ENCODE data around the gene CFL2.
A peak's percentile ranks its signal among the peaks of the same experiment; 100 is the strongest.

The CFL2 gene

DNA sequence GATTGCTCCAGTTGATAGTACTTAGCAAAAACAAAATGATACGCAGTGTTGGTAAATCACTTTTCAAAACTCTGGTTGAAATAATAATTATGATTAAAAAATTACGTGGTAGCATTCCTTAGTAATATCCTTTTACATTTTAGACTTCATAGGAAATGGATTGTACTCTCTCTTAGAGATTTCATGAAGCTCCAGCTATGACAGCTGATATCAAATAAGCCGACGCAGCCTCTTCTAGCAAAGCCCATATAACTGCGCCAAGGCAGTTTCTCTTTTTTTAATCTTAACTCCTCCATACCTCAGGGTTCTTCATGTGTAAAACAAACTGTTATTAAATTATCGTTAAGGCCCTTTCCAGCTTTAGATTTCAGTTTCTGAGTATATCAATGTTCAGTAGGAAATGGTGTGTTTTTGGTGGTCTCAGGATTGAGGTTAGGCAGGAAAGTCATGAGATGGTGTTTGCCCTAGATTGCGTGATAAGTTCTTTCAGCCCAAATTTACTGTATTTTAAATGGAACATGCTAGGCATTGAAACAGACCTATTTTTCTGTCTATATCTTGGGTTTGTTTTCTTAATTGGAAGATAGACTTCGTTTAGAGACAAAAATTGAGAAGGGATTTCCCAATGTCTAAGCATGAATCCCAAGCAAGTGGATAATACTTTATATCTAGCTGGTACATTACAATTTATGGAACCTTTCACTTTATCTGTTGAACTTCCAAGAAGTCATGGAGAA, 902 bp upstream of the CFL2 start:
- ATAC-seq (ENCODE audit: low read depth) (no peak), DNase-seq (ENCODE audit: low spot score) (no peak)
- Histone ChIP-seq H3K4me3 (ENCODE audit: severe bottlenecking) (peak overlapping the region; percentile 78), H3K27ac (ENCODE audit: poor library complexity, severe bottlenecking) (peak overlapping the region; percentile 81), H3K9me3 (ENCODE audit: severe bottlenecking) (no peaks in the 10 kb centered on the region), H3K27me3 (ENCODE audit: insufficient read depth, poor library complexity, severe bottlenecking) (no peaks in the 10 kb centered on the region), H3K36me3 (ENCODE audit: low read depth) (peaks cover 30% of the 10 kb centered on the region), H3K4me1 (ENCODE audit: insufficient read depth, poor library complexity, severe bottlenecking) (peaks cover 33% of the 10 kb centered on the region)
- no peak for TF ChIP-seq CTCF (IDR thresholded peaks at IDR 0.05; ENCODE audit: poor library complexity, severe bottlenecking)

DNA sequence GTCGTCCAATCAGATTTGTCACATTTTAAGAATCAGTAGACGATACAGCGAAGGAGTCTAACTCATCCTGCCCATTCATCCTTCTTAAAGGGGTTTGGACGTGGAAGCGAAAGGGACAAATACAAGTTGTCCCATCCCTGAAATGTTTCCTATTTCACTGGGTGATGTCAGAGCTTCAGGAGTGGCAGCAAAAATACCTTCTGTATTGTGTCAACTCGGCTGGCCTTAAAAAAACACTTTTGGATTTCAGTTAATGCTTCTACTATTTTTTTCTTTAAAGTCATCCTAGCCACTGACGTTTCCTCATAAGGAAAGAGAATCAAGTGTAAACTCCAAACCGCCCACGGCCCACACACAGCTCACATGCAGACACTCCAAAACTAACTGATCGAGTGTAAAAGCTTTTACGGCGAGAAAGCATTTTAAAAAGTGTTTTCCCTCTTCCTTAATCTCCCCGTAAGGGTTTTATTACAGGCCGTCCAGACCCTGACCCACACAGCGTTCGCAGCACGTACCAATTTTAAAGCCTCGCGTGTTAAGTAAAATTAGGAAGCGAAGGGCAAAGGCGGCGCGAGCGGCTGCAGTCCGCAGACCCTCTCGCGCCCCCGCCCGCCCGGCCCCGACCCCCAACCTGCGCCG, 593 bp downstream of the CFL2 start:
- H3K9me3 ChIP-seq (ENCODE audit: severe bottlenecking), result no peaks in the 10 kb centered on the region
- peaks cover 39% of the 10 kb centered on the region for H3K36me3 ChIP-seq (ENCODE audit: low read depth)
- ATAC-seq (ENCODE audit: low read depth) (peak; percentile 16), DNase-seq (ENCODE audit: low spot score) (no peak)
- H3K27ac ChIP-seq (ENCODE audit: poor library complexity, severe bottlenecking), result peak overlapping the region; percentile 81
- TF ChIP-seq CTCF (IDR thresholded peaks at IDR 0.05; ENCODE audit: poor library complexity, severe bottlenecking), result no peak
- H3K27me3 ChIP-seq (ENCODE audit: insufficient read depth, poor library complexity, severe bottlenecking), result no peaks in the 10 kb centered on the region
- peak overlapping the region; percentile 78 for H3K4me3 ChIP-seq (ENCODE audit: severe bottlenecking)
- peaks cover 37% of the 10 kb centered on the region for H3K4me1 ChIP-seq (ENCODE audit: insufficient read depth, poor library complexity, severe bottlenecking)

- no peak for TF ChIP-seq CTCF (IDR thresholded peaks at IDR 0.05; ENCODE audit: poor library complexity, severe bottlenecking)
- DNase-seq (ENCODE audit: low spot score), result no peak
- H3K27ac ChIP-seq (ENCODE audit: poor library complexity, severe bottlenecking), result peak overlapping the region; percentile 81
Observed at GRCh38 chr14:34713122-34713680, 1.2 kb downstream of the CFL2 start.

GRCh38 chr14:34711796-34712712, 2.3 kb downstream of the CFL2 start:
- TF ChIP-seq CTCF (IDR thresholded peaks at IDR 0.05; ENCODE audit: poor library complexity, severe bottlenecking), result no peak
- Histone ChIP-seq H3K36me3 (ENCODE audit: low read depth) (peaks cover 39% of the 10 kb centered on the region), H3K9me3 (ENCODE audit: severe bottlenecking) (no peaks in the 10 kb centered on the region), H3K4me3 (ENCODE audit: severe bottlenecking) (no peak overlapping the region), H3K27me3 (ENCODE audit: insufficient read depth, poor library complexity, severe bottlenecking) (no peaks in the 10 kb centered on the region), H3K27ac (ENCODE audit: poor library complexity, severe bottlenecking) (peak overlapping the region; percentile 81), H3K4me1 (ENCODE audit: insufficient read depth, poor library complexity, severe bottlenecking) (peaks cover 44% of the 10 kb centered on the region)
- DNase-seq (ENCODE audit: low spot score), result no peak
- ATAC-seq (ENCODE audit: low read depth), result no peak

More at GRCh38 chr14:34713122-34713680, 1.2 kb downstream of the CFL2 start:
- H3K4me3 ChIP-seq (ENCODE audit: severe bottlenecking), result peak overlapping the region; percentile 78
- H3K27me3 ChIP-seq (ENCODE audit: insufficient read depth, poor library complexity, severe bottlenecking), result no peaks in the 10 kb centered on the region
- peaks cover 40% of the 10 kb centered on the region for H3K4me1 ChIP-seq (ENCODE audit: insufficient read depth, poor library complexity, severe bottlenecking)
- H3K36me3 ChIP-seq (ENCODE audit: low read depth), result peaks cover 39% of the 10 kb centered on the region
- no peak for ATAC-seq (ENCODE audit: low read depth)
- H3K9me3 ChIP-seq (ENCODE audit: severe bottlenecking), result no peaks in the 10 kb centered on the region

All from RWPE2 (cell line).